ENCODE data around the gene SDHD.

GRCh38 chr11:112085822-112086421 is 751 bp upstream of the SDHD start:
- TF ChIP-seq SP1 (IDR thresholded peaks at IDR 0.05) = no peak
- no peak for TF ChIP-seq FOXM1 (IDR thresholded peaks at IDR 0.05; ENCODE audit: borderline replicate concordance)
- TF ChIP-seq ZNF384 (IDR thresholded peaks at IDR 0.05) = no peak
- no peak for TF ChIP-seq FOXK2 (IDR thresholded peaks at IDR 0.05)
